Measurements from ENCODE around the gene KRT4.

DNA sequence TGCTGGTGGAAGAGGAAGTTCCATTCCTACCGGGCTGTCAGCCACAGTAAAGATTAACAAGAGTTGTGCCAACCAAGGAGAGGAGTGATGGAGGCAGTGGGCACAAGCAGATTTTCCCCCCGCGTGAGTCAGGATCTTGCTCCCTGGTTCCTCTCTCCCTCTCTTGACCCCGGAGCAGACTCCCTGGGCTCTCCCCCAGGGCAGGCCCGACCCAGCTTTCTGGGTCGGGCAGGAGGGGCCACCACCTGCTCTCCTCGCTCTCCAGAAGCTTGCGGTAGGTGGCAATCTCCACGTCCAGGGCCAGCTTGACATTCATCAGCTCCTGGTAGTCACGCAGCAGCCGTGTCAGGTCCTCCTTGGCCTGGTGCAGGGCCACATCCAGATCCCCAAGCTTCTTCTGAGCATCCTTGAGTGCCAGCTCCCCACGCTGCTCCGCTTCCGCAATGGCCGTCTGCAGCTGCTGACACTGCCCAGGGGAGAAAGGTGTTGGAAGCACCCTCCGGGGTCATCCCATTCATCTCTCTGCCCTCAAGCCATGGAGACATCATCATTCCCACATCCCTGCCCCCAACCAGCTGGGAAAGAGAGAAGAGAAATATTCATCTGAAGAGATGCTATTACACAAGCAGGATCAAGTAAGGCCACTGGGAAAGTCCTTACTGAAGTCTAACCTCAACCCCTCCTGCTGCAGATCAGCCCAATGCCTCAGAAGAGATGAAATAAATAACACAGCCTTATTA, 9.0 kb upstream of the KRT4 start:
- TF ChIP-seq EZH2 (IDR thresholded peaks at IDR 0.05; ENCODE audit: borderline replicate concordance, insufficient read depth, low read length, poor library complexity, severe bottlenecking) (no peak), EP300 (conservative IDR thresholded peaks at IDR 0.05; ENCODE audit: poor library complexity, severe bottlenecking) (no peak), RAD21 (conservative IDR thresholded peaks at IDR 0.05) (no peak), POLR2AphosphoS5 (IDR thresholded peaks at IDR 0.05) (no peak)
- TF ChIP-seq, protein P1, sequence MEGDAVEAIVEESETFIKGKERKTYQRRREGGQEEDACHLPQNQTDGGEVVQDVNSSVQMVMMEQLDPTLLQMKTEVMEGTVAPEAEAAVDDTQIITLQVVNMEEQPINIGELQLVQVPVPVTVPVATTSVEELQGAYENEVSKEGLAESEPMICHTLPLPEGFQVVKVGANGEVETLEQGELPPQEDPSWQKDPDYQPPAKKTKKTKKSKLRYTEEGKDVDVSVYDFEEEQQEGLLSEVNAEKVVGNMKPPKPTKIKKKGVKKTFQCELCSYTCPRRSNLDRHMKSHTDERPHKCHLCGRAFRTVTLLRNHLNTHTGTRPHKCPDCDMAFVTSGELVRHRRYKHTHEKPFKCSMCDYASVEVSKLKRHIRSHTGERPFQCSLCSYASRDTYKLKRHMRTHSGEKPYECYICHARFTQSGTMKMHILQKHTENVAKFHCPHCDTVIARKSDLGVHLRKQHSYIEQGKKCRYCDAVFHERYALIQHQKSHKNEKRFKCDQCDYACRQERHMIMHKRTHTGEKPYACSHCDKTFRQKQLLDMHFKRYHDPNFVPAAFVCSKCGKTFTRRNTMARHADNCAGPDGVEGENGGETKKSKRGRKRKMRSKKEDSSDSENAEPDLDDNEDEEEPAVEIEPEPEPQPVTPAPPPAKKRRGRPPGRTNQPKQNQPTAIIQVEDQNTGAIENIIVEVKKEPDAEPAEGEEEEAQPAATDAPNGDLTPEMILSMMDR (IDR thresholded peaks at IDR 0.05; ENCODE audit: poor library complexity, severe bottlenecking): no peak
- TF ChIP-seq, protein P2, sequence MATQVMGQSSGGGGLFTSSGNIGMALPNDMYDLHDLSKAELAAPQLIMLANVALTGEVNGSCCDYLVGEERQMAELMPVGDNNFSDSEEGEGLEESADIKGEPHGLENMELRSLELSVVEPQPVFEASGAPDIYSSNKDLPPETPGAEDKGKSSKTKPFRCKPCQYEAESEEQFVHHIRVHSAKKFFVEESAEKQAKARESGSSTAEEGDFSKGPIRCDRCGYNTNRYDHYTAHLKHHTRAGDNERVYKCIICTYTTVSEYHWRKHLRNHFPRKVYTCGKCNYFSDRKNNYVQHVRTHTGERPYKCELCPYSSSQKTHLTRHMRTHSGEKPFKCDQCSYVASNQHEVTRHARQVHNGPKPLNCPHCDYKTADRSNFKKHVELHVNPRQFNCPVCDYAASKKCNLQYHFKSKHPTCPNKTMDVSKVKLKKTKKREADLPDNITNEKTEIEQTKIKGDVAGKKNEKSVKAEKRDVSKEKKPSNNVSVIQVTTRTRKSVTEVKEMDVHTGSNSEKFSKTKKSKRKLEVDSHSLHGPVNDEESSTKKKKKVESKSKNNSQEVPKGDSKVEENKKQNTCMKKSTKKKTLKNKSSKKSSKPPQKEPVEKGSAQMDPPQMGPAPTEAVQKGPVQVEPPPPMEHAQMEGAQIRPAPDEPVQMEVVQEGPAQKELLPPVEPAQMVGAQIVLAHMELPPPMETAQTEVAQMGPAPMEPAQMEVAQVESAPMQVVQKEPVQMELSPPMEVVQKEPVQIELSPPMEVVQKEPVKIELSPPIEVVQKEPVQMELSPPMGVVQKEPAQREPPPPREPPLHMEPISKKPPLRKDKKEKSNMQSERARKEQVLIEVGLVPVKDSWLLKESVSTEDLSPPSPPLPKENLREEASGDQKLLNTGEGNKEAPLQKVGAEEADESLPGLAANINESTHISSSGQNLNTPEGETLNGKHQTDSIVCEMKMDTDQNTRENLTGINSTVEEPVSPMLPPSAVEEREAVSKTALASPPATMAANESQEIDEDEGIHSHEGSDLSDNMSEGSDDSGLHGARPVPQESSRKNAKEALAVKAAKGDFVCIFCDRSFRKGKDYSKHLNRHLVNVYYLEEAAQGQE (IDR thresholded peaks at IDR 0.05; ENCODE audit: borderline replicate concordance): no peak

Data from neural cell (in vitro differentiated cells).